ENCODE results near the gene EGFL7. TPM values are rescaled to one million over a fixed set of nuclear protein-coding genes. Genes with fewer than 3 reads are reported as not detected.

EGFL7 gene
- total RNA-seq, 1 donor from 2014 or later, result 6.9 TPM

DNA sequence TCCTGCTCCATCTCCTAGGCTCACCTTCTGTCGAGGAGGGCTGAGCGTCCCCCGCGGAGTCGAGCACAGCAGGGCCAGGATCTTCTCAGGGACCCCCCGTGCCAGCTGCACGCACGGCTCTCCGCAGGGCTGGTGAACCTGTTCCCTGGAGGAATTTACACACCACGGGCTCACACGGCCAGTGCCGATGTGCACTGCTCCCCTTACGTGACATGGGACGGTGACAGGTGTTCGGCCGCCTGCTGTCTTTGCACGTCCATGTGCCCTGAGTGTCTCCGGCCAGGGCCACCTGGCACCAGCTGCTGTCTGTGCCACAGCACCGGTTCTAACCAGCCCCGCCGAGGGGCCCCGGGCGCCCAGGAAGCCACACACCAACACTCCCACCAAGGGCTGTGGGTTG is 33.2 kb downstream of the EGFL7 start:
- TF ChIP-seq, protein P1, sequence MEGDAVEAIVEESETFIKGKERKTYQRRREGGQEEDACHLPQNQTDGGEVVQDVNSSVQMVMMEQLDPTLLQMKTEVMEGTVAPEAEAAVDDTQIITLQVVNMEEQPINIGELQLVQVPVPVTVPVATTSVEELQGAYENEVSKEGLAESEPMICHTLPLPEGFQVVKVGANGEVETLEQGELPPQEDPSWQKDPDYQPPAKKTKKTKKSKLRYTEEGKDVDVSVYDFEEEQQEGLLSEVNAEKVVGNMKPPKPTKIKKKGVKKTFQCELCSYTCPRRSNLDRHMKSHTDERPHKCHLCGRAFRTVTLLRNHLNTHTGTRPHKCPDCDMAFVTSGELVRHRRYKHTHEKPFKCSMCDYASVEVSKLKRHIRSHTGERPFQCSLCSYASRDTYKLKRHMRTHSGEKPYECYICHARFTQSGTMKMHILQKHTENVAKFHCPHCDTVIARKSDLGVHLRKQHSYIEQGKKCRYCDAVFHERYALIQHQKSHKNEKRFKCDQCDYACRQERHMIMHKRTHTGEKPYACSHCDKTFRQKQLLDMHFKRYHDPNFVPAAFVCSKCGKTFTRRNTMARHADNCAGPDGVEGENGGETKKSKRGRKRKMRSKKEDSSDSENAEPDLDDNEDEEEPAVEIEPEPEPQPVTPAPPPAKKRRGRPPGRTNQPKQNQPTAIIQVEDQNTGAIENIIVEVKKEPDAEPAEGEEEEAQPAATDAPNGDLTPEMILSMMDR (IDR thresholded peaks at IDR 0.05), result no peak
- H3K9me3 Mint-ChIP-seq (ENCODE audit: unreplicated experiment), result no peaks in the 10 kb centered on the region
- no peak for DNase-seq (ENCODE audit: extremely low spot score, unreplicated experiment)

DNA sequence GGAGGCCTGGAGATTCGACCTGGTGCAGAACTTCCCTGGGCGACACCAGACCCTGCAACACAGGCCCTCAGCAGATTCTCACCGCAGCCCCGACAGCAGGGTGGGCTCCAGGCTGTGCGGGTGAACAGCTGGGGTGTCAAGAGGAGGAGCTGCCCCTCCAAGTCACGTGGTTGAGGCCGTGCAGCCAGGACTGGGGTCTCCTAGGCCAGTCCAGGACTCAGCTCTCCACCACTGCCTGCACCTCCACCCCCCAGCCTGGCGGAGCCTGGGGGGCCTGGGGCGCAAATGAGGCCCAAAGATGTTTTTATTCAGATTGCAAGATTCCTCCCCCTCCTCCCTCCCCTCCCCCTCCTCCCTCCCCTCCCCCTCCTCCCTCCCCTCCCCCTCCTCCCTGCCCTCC is 33.8 kb downstream of the EGFL7 start:
- Mint-ChIP-seq H3K4me1 (ENCODE audit: unreplicated experiment) (peaks cover 11% of the 10 kb centered on the region), H3K4me3 (ENCODE audit: unreplicated experiment) (no peak overlapping the region), H3K9me3 (ENCODE audit: unreplicated experiment) (no peaks in the 10 kb centered on the region), H3K27ac (ENCODE audit: unreplicated experiment) (no peak overlapping the region), H3K27me3 (ENCODE audit: unreplicated experiment) (peaks cover 13% of the 10 kb centered on the region), H3K36me3 (ENCODE audit: unreplicated experiment) (no peaks in the 10 kb centered on the region)
- no peak for DNase-seq (ENCODE audit: extremely low spot score, unreplicated experiment)
- TF ChIP-seq, protein P1 (IDR thresholded peaks at IDR 0.05), result no peak

More for the DNA sequence above, 33.2 kb downstream of the EGFL7 start:
- no peak overlapping the region for H3K27ac Mint-ChIP-seq (ENCODE audit: unreplicated experiment)
- peaks cover 11% of the 10 kb centered on the region for H3K4me1 Mint-ChIP-seq (ENCODE audit: unreplicated experiment)
- H3K36me3 Mint-ChIP-seq (ENCODE audit: unreplicated experiment), result no peaks in the 10 kb centered on the region
- H3K27me3 Mint-ChIP-seq (ENCODE audit: unreplicated experiment), result peaks cover 13% of the 10 kb centered on the region
- no peak overlapping the region for H3K4me3 Mint-ChIP-seq (ENCODE audit: unreplicated experiment)

DNA sequence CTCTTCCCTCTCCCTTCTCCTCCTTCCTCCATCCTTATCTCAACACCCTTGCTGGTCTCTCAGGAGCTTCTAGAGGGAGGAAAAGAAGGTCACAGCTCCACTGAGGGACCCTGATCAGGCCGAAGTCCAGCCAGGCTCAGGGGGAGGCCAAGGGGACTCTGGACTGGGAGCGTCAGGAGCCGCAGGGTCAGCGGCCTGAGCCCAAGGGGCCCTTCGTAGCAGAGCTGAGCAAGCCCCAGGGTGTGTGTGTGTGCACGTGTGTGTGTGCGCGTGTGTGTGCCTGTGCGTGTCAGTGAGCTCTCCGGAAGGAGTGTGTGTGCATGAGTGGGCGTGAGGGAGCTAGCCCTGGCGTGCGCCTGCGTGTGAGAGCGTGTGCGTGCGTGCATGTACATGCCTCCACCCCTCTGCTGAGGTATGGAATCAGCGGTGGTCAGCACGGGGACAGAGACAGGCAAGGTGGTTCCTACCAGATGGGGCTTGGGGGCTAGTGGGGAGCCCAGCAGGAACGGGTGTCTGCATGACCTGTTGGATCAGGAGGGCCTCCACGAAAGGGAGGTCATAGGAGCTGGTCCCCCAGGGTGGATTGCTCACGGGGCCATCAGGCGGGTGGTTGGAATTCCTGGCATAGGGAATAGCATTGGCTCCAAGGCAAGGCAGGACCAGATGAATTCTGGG is 34.6 kb downstream of the EGFL7 start:
- H3K27ac Mint-ChIP-seq (ENCODE audit: unreplicated experiment), result no peak overlapping the region
- DNase-seq (ENCODE audit: extremely low spot score, unreplicated experiment), result no peak
- no peak overlapping the region for H3K4me3 Mint-ChIP-seq (ENCODE audit: unreplicated experiment)
- TF ChIP-seq, protein P1 (IDR thresholded peaks at IDR 0.05), result no peak
- no peaks in the 10 kb centered on the region for H3K9me3 Mint-ChIP-seq (ENCODE audit: unreplicated experiment)
- no peaks in the 10 kb centered on the region for H3K36me3 Mint-ChIP-seq (ENCODE audit: unreplicated experiment)
- H3K4me1 Mint-ChIP-seq (ENCODE audit: unreplicated experiment), result peaks cover 11% of the 10 kb centered on the region
- H3K27me3 Mint-ChIP-seq (ENCODE audit: unreplicated experiment), result peaks cover 13% of the 10 kb centered on the region

DNA sequence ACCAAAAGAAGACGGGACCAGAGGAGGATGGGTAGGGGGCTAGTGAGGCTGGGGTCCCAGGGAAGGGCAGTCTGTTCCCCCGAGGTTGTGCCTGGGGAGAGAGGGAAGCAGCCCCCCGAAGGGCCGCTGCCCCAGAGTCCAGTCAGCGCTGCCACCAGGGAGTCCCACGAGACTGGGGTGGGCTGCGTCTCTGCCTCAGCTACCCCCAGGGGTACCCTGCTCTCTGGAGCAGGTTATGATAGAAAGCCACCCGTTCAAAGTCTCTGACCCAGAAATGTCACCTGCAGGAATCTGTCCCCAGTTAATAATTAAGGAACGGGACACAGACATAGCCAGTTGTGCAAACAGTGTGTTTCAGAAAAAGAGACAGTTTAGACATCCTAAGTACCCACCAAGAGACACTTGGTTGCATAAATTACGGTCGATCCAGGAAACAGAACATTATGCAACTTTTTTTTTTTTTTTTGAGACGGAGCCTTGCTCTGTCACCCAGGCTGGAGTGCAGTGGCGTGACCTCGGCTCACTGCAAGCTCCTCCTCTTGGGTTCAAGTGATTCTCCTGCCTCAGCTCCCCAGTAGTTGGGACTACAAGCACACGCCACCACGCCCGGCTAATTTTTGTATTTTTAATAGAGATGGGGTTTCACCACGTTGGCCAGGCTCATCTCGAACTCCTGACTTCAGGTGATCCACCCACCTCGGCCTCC is 35.3 kb downstream of the EGFL7 start:
- TF ChIP-seq, protein P1 (IDR thresholded peaks at IDR 0.05), result no peak
- Mint-ChIP-seq H3K36me3 (ENCODE audit: unreplicated experiment) (no peaks in the 10 kb centered on the region), H3K27me3 (ENCODE audit: unreplicated experiment) (peaks cover 13% of the 10 kb centered on the region), H3K9me3 (ENCODE audit: unreplicated experiment) (no peaks in the 10 kb centered on the region), H3K4me1 (ENCODE audit: unreplicated experiment) (peaks cover 9% of the 10 kb centered on the region), H3K27ac (ENCODE audit: unreplicated experiment) (no peak overlapping the region), H3K4me3 (ENCODE audit: unreplicated experiment) (no peak overlapping the region)
- DNase-seq (ENCODE audit: extremely low spot score, unreplicated experiment), result no peak

DNA sequence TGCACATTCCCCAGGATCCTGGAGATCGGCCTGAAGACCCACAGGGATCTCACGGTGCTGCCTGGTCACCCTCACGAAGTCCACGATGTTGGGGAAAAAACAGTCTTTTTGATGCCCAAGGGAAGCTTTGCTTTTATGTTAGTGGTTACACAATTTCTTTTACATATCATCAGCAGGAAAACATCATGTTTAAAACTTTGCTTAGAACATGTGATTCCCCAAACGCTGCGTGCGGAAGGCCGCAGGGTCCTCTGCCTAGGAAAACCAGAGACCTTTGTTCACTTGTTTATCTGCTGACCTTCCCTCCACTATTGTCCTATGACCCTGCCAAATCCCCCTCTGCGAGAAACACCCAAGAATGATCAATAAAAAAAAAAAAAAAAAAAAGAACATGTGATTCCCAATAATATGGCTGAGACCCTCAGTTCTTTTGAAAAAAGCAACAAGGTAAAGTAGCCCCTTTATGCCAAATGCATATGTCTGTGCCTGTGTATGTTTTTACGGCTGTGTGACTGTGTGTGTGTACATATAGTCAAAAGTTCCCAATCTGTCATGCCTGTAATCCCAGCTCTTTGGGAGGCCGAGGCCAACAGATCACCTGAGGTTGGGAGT is 36.0 kb downstream of the EGFL7 start:
- Mint-ChIP-seq H3K9me3 (ENCODE audit: unreplicated experiment) (no peaks in the 10 kb centered on the region), H3K36me3 (ENCODE audit: unreplicated experiment) (no peaks in the 10 kb centered on the region), H3K27ac (ENCODE audit: unreplicated experiment) (no peak overlapping the region), H3K4me1 (ENCODE audit: unreplicated experiment) (peaks cover 5% of the 10 kb centered on the region), H3K27me3 (ENCODE audit: unreplicated experiment) (peaks cover 13% of the 10 kb centered on the region), H3K4me3 (ENCODE audit: unreplicated experiment) (no peak overlapping the region)
- no peak for DNase-seq (ENCODE audit: extremely low spot score, unreplicated experiment)
- TF ChIP-seq, protein P1 (IDR thresholded peaks at IDR 0.05), result no peak

Measured in osteocyte (in vitro differentiated cells).